ENCODE results near the gene HMCN2. TPM values are rescaled to one million over a fixed set of nuclear protein-coding genes. Genes with fewer than 3 reads are reported as not detected.

Gene HMCN2
- total RNA-seq, 2 donors from 2014 or later = 1.3 to 7.3 TPM

DNA sequence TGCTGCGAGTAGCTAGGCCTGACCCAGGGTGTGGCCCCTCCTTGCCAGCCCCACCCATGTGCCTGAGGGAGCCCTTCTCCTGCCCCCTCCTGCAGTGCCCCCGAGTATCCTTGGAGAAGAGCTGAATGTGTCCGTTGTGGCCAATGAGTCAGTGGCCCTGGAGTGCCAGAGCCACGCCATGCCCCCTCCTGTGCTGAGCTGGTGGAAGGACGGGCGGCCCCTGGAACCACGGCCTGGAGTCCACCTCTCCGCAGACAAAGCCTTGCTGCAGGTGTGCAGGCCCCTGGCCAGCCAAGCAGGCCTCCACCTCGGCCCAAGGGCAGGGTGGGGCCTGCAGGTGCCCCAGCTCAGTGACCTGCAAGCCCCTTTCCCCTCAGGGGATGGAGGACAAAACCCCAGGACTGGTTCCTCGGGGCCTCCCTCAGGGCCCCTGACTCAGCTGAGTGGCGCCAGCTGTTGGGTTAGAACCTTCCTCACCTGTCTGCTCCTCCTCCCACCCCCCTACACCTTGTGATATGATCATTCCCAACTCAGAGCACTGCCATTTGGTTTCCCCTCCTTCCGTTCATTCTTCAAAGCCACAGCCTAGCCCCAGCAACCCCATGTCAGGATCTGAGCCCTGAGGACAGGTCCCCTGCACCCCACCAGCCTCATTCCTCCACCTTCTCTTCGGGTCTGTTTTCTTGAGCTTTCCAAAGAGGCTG, 99.2 kb downstream of the HMCN2 start:
- H3K36me3 ChIP-seq = no peaks in the 10 kb centered on the region
- DNase-seq (ENCODE audit: low spot score) = no peak
- H3K4me1 ChIP-seq = no peaks in the 10 kb centered on the region
- H3K27me3 ChIP-seq = no peaks in the 10 kb centered on the region
- no peaks in the 10 kb centered on the region for H3K9me3 ChIP-seq
- TF ChIP-seq, protein P1, sequence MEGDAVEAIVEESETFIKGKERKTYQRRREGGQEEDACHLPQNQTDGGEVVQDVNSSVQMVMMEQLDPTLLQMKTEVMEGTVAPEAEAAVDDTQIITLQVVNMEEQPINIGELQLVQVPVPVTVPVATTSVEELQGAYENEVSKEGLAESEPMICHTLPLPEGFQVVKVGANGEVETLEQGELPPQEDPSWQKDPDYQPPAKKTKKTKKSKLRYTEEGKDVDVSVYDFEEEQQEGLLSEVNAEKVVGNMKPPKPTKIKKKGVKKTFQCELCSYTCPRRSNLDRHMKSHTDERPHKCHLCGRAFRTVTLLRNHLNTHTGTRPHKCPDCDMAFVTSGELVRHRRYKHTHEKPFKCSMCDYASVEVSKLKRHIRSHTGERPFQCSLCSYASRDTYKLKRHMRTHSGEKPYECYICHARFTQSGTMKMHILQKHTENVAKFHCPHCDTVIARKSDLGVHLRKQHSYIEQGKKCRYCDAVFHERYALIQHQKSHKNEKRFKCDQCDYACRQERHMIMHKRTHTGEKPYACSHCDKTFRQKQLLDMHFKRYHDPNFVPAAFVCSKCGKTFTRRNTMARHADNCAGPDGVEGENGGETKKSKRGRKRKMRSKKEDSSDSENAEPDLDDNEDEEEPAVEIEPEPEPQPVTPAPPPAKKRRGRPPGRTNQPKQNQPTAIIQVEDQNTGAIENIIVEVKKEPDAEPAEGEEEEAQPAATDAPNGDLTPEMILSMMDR (IDR thresholded peaks at IDR 0.05) = no peak
- H3K27ac ChIP-seq = no peak overlapping the region
- H3K4me3 ChIP-seq = no peak overlapping the region

DNA sequence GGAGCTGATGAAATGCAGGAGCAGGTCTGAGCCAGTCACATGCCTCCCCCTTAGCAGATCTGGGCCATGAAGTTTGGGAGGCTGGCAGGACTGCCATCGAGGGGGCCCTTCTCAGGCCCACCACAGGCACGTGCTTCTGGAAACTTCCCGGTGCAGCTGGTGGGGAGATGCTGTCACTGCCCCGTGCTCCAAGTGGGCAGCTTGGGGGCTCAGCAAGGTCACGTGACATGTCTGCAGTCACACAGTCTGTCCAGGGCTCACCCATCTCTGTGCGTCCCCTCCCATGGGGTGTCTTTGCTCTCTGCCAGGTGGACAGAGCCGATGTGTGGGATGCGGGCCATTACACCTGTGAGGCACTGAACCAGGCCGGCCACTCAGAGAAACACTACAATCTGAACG, 99.8 kb downstream of the HMCN2 start:
- Histone ChIP-seq H3K27me3 (no peaks in the 10 kb centered on the region), H3K36me3 (no peaks in the 10 kb centered on the region), H3K4me3 (no peak overlapping the region), H3K27ac (no peak overlapping the region), H3K9me3 (no peaks in the 10 kb centered on the region), H3K4me1 (no peaks in the 10 kb centered on the region)
- TF ChIP-seq, protein P1 (IDR thresholded peaks at IDR 0.05) = no peak
- DNase-seq (ENCODE audit: low spot score) = no peak

DNA sequence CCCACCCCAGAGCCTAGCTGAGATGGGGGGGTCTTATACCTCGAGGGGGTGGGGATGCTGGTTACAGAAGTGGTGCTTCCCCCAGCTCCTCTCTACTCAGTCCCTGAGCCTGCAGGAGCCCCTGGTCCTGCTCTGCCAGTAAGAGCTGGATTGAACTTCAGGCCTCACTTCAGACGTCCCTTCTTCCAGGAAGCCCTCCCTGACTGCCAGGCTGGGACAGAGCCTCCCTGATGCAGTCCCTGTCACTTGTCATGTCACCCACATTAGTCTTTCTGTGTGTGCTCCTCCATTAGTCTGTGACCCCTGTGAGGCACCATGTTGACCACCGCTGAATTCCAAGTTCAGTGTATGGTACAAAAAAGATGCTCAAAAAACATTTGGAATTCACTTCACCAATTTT, 100.5 kb downstream of the HMCN2 start:
- TF ChIP-seq, protein P1 (IDR thresholded peaks at IDR 0.05) = no peak
- no peak overlapping the region for H3K27ac ChIP-seq

DNA sequence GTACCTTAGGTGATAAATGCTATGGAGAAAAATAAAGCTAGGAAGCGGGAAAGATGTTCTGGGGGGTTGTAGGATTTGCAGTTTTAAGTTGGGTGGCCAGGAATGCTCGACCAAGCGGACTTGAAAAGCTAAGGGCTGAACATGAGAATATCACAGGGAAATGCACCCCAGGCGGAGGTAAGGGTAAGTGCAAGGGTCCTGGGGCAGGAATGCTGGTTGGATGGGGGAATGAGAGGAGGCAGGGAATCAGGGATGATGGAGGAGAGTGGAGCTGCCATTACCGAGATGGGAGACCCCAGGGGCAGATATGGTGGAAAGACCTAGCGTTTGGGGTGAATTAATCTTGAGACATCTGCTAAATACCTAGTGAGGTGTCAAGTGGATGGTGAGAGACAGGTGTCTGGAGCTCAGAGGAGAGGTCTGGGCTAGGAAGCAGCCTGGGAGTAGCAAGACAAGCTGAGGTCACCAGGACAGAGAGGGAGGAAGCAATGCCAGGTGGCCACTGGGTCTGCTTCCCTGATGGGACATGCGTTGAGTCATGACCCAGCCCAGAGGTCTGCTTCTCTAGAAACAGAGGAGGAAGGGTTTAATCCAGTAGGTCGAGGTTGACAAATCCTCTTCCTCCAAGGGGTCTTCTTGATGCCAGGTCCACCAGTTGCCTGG, 101.5 kb downstream of the HMCN2 start:
- Histone ChIP-seq H3K4me3 (no peak overlapping the region), H3K27ac (no peak overlapping the region), H3K27me3 (no peaks in the 10 kb centered on the region), H3K9me3 (no peaks in the 10 kb centered on the region), H3K4me1 (no peaks in the 10 kb centered on the region), H3K36me3 (no peaks in the 10 kb centered on the region)
- DNase-seq (ENCODE audit: low spot score) = no peak
- TF ChIP-seq, protein P1 (IDR thresholded peaks at IDR 0.05) = no peak

More for the DNA sequence above, 100.5 kb downstream of the HMCN2 start:
- no peaks in the 10 kb centered on the region for H3K9me3 ChIP-seq
- H3K36me3 ChIP-seq = no peaks in the 10 kb centered on the region
- H3K27me3 ChIP-seq = no peaks in the 10 kb centered on the region
- no peak overlapping the region for H3K4me3 ChIP-seq
- no peak for DNase-seq (ENCODE audit: low spot score)
- H3K4me1 ChIP-seq = no peaks in the 10 kb centered on the region

DNA sequence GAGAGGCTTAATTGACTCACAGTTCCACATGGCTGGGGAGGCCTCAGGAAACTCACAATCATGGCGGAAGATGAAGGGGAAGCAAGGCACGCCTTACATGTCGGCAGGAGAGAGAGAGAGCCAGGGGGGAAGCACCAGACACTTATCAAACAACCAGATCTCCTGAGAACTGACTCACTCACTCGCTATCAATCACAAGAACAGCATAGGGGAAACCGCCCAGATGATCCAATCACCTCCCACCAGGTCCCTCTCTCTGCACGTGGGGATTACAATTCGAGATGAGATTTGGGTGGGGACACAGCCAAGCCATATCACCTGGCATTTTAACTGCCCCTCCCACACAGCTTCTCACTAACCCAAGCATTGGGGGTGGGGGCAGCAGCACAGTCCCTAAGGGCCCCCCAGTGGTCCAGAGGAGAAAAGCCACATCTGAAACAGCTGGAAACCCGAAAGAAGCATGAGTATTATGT, 103.1 kb downstream of the HMCN2 start:
- H3K27ac ChIP-seq = no peak overlapping the region
- no peak for DNase-seq (ENCODE audit: low spot score)
- no peak overlapping the region for H3K4me3 ChIP-seq
- no peaks in the 10 kb centered on the region for H3K9me3 ChIP-seq
- no peaks in the 10 kb centered on the region for H3K27me3 ChIP-seq
- no peaks in the 10 kb centered on the region for H3K4me1 ChIP-seq
- H3K36me3 ChIP-seq = no peaks in the 10 kb centered on the region
- TF ChIP-seq, protein P1 (IDR thresholded peaks at IDR 0.05) = no peak

Measured in right atrium auricular region (tissue), 2 donors.